ENCODE results near the gene FST.

DNA sequence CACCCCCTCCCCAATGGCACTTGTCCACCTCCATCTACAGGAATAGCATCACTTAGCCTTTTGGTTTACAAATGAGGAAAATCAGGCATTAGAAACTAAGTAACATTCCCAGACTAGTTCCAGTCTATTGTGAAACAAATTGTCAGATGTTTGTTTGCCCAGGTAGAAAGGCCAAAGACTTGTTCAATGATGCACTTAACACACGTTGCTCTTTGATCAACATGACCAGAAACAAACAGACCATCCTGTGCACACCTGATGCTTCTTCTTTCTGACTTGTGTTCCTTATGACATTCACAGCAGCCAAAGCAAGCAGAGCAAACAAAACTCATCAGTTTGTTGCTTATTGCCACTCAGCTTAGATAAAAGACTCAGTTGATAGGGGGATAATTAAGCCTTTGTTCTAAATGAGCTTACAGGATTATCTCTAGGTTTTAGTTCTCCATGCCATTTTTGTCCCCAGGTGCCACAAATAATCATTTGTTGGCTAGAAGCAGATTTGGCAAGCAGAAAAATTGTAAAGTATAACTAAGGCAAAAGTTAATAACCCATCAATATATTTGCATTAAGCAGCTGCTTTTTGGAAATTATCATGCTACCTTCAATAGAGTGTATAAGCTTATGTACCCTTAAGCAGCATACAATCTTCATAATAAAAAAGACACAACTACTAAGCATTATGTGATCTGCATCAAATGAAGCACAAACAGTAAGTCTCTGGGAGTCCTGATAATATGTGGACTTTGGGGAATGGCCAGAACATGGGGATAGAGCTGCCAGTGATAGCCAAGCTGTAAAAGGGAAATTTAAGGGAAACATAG, 26.3 kb upstream of the FST start:
- TF ChIP-seq ZBTB8A (tag by site-specific recombination; IDR thresholded peaks at IDR 0.05) = no peak
- TF ChIP-seq ZNF274 (IDR thresholded peaks at IDR 0.05; ENCODE audit: low read length) = no peak
- no peak for TF ChIP-seq ZNF274 (tag by site-specific recombination; IDR thresholded peaks at IDR 0.05; ENCODE audit: borderline replicate concordance)
- no peak for TF ChIP-seq IKZF3 (tag by site-specific recombination; IDR thresholded peaks at IDR 0.05)
- TF ChIP-seq, protein P1, sequence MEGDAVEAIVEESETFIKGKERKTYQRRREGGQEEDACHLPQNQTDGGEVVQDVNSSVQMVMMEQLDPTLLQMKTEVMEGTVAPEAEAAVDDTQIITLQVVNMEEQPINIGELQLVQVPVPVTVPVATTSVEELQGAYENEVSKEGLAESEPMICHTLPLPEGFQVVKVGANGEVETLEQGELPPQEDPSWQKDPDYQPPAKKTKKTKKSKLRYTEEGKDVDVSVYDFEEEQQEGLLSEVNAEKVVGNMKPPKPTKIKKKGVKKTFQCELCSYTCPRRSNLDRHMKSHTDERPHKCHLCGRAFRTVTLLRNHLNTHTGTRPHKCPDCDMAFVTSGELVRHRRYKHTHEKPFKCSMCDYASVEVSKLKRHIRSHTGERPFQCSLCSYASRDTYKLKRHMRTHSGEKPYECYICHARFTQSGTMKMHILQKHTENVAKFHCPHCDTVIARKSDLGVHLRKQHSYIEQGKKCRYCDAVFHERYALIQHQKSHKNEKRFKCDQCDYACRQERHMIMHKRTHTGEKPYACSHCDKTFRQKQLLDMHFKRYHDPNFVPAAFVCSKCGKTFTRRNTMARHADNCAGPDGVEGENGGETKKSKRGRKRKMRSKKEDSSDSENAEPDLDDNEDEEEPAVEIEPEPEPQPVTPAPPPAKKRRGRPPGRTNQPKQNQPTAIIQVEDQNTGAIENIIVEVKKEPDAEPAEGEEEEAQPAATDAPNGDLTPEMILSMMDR (tag by site-specific recombination; IDR thresholded peaks at IDR 0.05) = no peak
- no peak for TF ChIP-seq PRDM10 (tag by site-specific recombination; IDR thresholded peaks at IDR 0.05)
- TF ChIP-seq PBX3 (CRISPR knock-in tag; IDR thresholded peaks at IDR 0.05) = no peak
